GM18868 (cell line): ENCODE data around the gene KIF11.
A peak's percentile ranks its signal among the peaks of the same experiment; 100 is the strongest.

Experiments used
- ATAC-seq: cut with Tn5 transposase; IDR thresholded peaks from one replicate; pipeline ENCODE4 v1.9.1; 2021; ENCODE audit warnings: mild to moderate bottlenecking, moderate library complexity; ENCODE audit not compliant: unreplicated experiment

Gene KIF11

GRCh38 chr10:92677708-92678107 is 84.8 kb downstream of the KIF11 start:
- no peak for ATAC-seq

GRCh38 chr10:92678206-92678605 is 85.3 kb downstream of the KIF11 start:
- ATAC-seq: no peak

- no peak for ATAC-seq
These were observed 88.4 kb downstream of the KIF11 start for GRCh38 chr10:92681306-92681834.

- no peak for ATAC-seq
These were observed 95.6 kb downstream of the KIF11 start for GRCh38 chr10:92688573-92688926.

- peak; percentile 21 for ATAC-seq
These were observed 96.2 kb downstream of the KIF11 start for GRCh38 chr10:92688927-92689662.

GRCh38 chr10:92689663-92690210 is 96.8 kb downstream of the KIF11 start, which contains the start of gene HHEX:
Gene HHEX, plus strand, starts transcription at chr10:92689955. Its CDS starts 32 bp downstream, at chr10:92689987.
- peak; percentile 53 for ATAC-seq

- ATAC-seq: no peak
These were observed 97.4 kb downstream of the KIF11 start for GRCh38 chr10:92690211-92690914.

- no peak for ATAC-seq
These were observed 98.1 kb downstream of the KIF11 start for GRCh38 chr10:92690915-92691590.

GRCh38 chr10:92691591-92692079 is 98.7 kb downstream of the KIF11 start:
- no peak for ATAC-seq

- ATAC-seq: no peak
These were observed 99.2 kb downstream of the KIF11 start for GRCh38 chr10:92692080-92692671.

- ATAC-seq: no peak
These were observed 100.0 kb downstream of the KIF11 start for GRCh38 chr10:92692697-92693533.

GRCh38 chr10:92693534-92693893 is 100.6 kb downstream of the KIF11 start:
- ATAC-seq: no peak

GRCh38 chr10:92695679-92696605 is 103.0 kb downstream of the KIF11 start:
- no peak for ATAC-seq

- no peak for ATAC-seq
These were observed 103.9 kb downstream of the KIF11 start for GRCh38 chr10:92696606-92697383.

- ATAC-seq: no peak
These were observed 105.0 kb downstream of the KIF11 start for GRCh38 chr10:92697663-92698511.

- ATAC-seq: no peak
These were observed 106.2 kb downstream of the KIF11 start for GRCh38 chr10:92699193-92699517.
